ENCODE results near the gene LELP1. TPM values are rescaled to one million over a fixed set of nuclear protein-coding genes. Genes with fewer than 3 reads are reported as not detected.
"Not testable (repeated sequence)": the region's sequence is repeated elsewhere in the genome, so short reads cannot be mapped to it uniquely, and the experiment has no call there.

The LELP1 gene
- total RNA-seq (2014; rRNA removed; shearing (Covaris generic); ENCODE audit: low replicate concordance) = not detected in 2 replicates

DNA sequence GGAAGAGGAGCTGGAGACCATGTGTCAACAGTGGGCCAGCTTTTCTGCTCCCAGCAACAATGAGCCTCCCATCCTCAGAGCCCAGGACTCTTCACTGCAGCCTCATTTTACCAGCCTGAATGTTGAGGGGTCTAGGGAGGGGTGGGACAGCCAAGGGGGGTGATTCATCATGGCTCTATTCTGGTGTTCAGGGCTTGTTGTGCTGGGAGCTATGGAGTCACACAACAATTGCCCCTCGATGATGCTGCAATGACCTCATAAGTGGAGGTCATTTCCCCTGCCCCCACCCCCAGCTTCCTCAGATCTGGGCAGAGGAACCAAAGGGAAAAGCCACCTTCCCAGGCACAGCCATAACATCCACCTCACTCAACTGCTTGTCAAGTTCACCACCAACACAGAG lies at the start of gene LELP1:
LELP1 (plus strand) TSS at position 301 of the 400 bp plus-strand sequence. CDS start 1,278 bp downstream, outside the sequence.
- in situ Hi-C loops (cut with HindIII; ENCODE audit: low pct_unique_long_range_greater_than_20kb, low sequenced_read_pairs) = no loop called here
- no peak for DNase-seq (ENCODE audit: low read depth)

- in situ Hi-C loops (cut with HindIII; ENCODE audit: low pct_unique_long_range_greater_than_20kb, low sequenced_read_pairs) = no loop called here
Observed at GRCh38 chr1:153155541-153155940, 47.7 kb upstream of the LELP1 start.

GRCh38 chr1:153168686-153169085 lies 34.5 kb upstream of the LELP1 start:
- in situ Hi-C loops (cut with HindIII; ENCODE audit: low pct_unique_long_range_greater_than_20kb, low sequenced_read_pairs) = no loop called here
- DNase-seq (ENCODE audit: low read depth) = no peak

More at GRCh38 chr1:153155541-153155940, 47.7 kb upstream of the LELP1 start:
- DNase-seq (ENCODE audit: low read depth) = no peak

GRCh38 chr1:153174624-153175023 lies 28.6 kb upstream of the LELP1 start:
- in situ Hi-C loops (cut with HindIII; ENCODE audit: low pct_unique_long_range_greater_than_20kb, low sequenced_read_pairs) = no loop called here
- no peak for DNase-seq (ENCODE audit: low read depth)

DNA sequence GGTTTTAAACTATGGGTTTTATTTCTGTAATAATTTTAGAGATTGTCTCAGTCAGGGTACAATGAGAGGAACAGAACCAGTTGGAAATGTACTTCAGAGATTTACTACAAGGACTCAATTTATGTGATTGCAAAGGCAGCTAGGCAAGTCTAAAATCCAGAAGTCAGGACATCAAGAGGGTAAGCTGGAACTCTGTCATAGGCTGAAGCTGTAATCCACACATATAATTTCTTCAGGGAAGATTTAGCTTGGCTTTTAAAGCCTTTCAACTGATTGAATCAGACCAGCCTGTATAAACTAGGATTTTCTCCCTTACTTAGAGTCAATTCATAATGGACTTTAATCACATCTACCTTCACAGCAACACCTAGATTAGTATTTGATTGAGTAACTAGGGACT lies 24.3 kb upstream of the LELP1 start:
- in situ Hi-C loops (cut with HindIII; ENCODE audit: low pct_unique_long_range_greater_than_20kb, low sequenced_read_pairs) = no loop called here
- DNase-seq (ENCODE audit: low read depth) = no peak

DNA sequence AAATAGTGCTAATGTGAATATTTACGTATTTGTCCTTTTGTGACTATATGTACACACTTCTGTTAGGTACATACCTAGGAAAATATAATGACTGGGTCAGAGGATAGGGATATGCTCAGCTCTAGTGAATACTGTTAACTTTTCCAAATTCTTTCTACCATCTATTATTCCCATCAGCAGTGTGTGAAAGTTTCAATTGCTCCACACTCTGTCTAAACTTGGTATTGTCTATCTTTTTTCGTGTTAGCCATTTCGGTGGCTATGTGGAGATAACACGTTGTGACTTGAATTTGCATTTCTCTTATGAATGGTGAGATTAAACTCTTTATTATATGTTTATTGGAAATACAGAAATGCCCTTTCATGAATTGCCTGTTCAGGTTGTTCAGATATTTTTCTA lies 22.7 kb upstream of the LELP1 start:
- no peak for DNase-seq (ENCODE audit: low read depth)
- in situ Hi-C loops (cut with HindIII; ENCODE audit: low pct_unique_long_range_greater_than_20kb, low sequenced_read_pairs) = no loop called here

GRCh38 chr1:153188301-153188700 lies 14.9 kb upstream of the LELP1 start:
- DNase-seq (ENCODE audit: low read depth); in situ Hi-C loops (cut with HindIII; ENCODE audit: low pct_unique_long_range_greater_than_20kb, low sequenced_read_pairs): not testable (repeated sequence)

DNA sequence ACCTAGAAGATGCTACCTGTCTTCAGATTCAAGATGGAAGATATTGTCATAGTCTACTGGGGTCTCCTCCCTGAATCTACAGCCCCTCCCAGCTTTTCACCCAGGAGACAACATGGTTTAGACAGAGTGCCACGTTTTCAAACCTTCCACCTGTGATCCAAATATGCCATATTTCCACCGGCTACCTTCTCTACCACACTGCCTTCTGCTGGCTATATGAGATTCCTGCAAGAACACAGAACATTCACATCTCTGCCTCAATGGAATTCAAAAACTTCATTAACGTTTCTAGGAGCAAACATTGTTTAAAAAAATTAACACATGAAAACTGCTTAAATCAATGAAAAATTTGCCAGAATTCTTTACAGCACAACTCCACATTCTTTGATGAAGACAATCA lies 12.9 kb upstream of the LELP1 start:
- no peak for DNase-seq (ENCODE audit: low read depth)
- in situ Hi-C loops (cut with HindIII; ENCODE audit: low pct_unique_long_range_greater_than_20kb, low sequenced_read_pairs) = no loop called here

- DNase-seq (ENCODE audit: low read depth) = no peak
- in situ Hi-C loops (cut with HindIII; ENCODE audit: low pct_unique_long_range_greater_than_20kb, low sequenced_read_pairs) = no loop called here
Observed at GRCh38 chr1:153192697-153193096, 10.5 kb upstream of the LELP1 start.

DNA sequence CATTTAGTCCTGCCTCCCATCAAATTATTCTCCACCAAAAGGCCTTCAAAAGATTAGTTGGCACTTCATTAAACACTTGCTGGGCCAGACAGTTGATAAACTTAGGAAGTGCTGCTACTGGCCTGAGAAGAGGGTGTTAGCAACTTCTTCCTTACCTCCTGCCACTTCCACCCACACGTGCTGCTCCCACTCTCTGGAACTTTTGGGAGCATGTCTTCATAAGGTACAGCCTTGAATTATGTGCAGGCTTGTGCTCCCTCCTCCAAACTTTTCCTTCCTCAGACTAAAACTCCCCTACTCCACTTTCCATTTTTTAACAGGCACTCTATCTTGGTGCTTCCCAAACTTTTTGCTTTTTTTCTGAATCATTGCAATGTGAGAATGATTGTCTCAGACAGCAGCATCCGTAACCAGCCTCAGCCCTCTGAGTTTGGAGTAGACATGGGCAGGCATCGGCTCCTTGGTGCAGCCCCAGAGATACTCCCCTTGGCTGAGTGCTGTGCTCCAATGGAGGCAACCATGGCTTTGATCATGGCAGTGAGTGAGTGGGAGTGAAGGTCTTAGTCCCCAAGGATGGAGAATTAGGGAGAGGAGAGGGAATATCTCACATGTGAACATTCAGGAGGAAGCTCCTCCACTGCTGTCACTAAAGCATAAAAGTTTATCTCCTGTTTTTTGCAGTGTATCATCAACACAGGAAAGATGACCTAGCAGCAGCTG lies 8.7 kb upstream of the LELP1 start:
- no peak for DNase-seq (ENCODE audit: low read depth)
- in situ Hi-C loops (cut with HindIII; ENCODE audit: low pct_unique_long_range_greater_than_20kb, low sequenced_read_pairs) = no loop called here

DNA sequence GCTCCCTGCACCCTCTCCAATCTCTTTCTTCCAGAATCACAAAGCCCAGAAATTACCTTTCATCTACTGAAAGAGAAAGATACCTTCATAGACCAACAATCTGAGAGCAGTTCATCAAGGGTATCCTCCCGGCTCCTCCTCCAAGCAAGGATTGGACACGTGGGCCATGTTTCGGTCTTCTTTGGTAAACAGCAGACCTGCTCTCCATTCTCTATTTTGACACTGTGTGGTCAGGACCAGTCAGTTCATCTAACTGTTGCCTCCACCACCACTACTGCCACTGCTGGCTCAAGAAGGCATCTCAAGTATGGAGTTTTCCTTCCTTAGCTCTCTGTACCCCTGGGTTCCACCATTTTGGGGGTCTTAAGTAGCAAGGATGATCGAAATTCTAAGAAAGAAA lies 8.0 kb upstream of the LELP1 start:
- in situ Hi-C loops (cut with HindIII; ENCODE audit: low pct_unique_long_range_greater_than_20kb, low sequenced_read_pairs) = no loop called here
- DNase-seq (ENCODE audit: low read depth) = no peak

- DNase-seq (ENCODE audit: low read depth) = no peak
- in situ Hi-C loops (cut with HindIII; ENCODE audit: low pct_unique_long_range_greater_than_20kb, low sequenced_read_pairs) = no loop called here
Observed at GRCh38 chr1:153202006-153202405, 1.2 kb upstream of the LELP1 start.

GRCh38 chr1:153206631-153207030 lies 3.4 kb downstream of the LELP1 start:
- DNase-seq (ENCODE audit: low read depth) = no peak
- in situ Hi-C loops (cut with HindIII; ENCODE audit: low pct_unique_long_range_greater_than_20kb, low sequenced_read_pairs) = no loop called here

GRCh38 chr1:153210206-153210605 lies 7.0 kb downstream of the LELP1 start:
- no peak for DNase-seq (ENCODE audit: low read depth)
- in situ Hi-C loops (cut with HindIII; ENCODE audit: low pct_unique_long_range_greater_than_20kb, low sequenced_read_pairs) = no loop called here

DNA sequence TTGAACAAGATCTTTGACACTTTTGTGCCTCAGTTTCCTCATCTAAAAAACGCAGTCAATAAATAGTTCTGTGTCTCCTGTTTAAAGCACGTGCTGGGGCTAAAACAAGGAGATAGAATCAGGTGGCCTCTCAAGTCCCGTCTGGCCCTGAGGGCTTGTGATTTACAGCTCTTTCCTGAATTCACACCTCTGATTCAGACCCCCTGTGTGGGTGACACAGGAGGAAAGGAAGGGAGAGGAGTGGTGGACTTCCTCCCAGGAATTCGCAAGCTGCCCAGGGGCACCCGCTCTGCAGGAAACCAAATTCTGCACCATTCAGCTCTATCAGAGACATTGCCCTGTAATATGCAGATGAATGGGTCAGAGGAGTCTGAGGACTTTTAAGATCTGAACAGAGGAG lies 9.0 kb downstream of the LELP1 start:
- no peak for DNase-seq (ENCODE audit: low read depth)
- in situ Hi-C loops (cut with HindIII; ENCODE audit: low pct_unique_long_range_greater_than_20kb, low sequenced_read_pairs) = no loop called here

DNA sequence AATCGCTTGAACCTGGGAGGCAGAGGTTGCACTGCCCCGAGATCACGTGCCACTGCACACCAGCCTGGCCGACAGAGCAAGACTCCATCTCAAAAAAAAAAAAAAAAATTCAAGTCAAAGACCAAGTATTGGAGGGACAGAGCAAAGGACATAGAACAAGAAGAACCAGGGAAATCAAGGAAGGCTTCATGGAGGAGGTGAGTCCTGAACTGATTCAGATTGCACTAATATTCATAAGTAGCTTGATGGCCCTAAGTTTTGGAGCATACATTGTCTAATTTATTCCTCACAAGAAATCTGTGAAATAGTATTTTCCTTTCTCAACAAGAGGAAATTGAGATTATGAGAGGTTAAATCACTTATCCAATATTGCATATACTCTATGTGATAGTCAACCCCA lies 10.3 kb downstream of the LELP1 start:
- in situ Hi-C loops (cut with HindIII; ENCODE audit: low pct_unique_long_range_greater_than_20kb, low sequenced_read_pairs) = no loop called here
- no peak for DNase-seq (ENCODE audit: low read depth)

DNA sequence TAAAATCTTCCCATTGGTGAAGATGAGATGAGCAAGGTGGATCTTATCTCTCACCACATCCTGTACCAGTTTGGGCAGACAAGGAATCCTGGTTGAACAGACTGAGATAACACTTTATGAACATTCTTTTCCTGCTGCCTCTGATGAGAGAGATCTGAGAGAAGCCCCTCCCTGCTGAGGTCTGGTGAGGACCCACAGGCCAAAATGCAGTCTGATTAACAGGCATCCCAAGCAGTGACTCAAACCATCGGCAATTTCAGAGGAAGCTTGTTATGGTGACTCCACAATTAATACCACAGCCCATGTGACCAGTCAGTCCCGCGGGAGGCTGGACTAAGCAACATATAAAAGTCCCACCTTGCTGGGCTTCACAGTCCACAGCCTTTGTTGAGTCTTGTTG lies 14.0 kb downstream of the LELP1 start, which contains the start of gene PRR9:
PRR9 (plus strand) TSS at position 373 of the 400 bp plus-strand sequence. CDS start 561 bp downstream, outside the sequence.
- DNase-seq (ENCODE audit: low read depth) = no peak
- in situ Hi-C loops (cut with HindIII; ENCODE audit: low pct_unique_long_range_greater_than_20kb, low sequenced_read_pairs) = no loop called here

GRCh38 chr1:153217744-153218416 lies 14.7 kb downstream of the LELP1 start:
- in situ Hi-C loops (cut with HindIII; ENCODE audit: low pct_unique_long_range_greater_than_20kb, low sequenced_read_pairs) = no loop called here
- DNase-seq (ENCODE audit: low read depth) = no peak

- in situ Hi-C loops (cut with HindIII; ENCODE audit: low pct_unique_long_range_greater_than_20kb, low sequenced_read_pairs) = no loop called here
- DNase-seq (ENCODE audit: low read depth) = no peak
Observed at GRCh38 chr1:153220606-153221303, 17.5 kb downstream of the LELP1 start.

All from Caki2 (cell line).